ENCODE data around the gene SOX8.
"Not testable (repeated sequence)": the region's sequence is repeated elsewhere in the genome, so short reads cannot be mapped to it uniquely, and the experiment has no call there.

The SOX8 gene

GRCh38 chr16:1024138-1024537 is 42.6 kb downstream of the SOX8 start:
- H3K4me3 ChIP-seq (ENCODE audit: low read length): no peak overlapping the region
- no peak for TF ChIP-seq CTCF (conservative IDR thresholded peaks at IDR 0.05; ENCODE audit: low read depth, low read length)
- DNase-seq (ENCODE audit: low read depth): no peak

GRCh38 chr16:1025183-1025809 is 43.7 kb downstream of the SOX8 start:
- DNase-seq (ENCODE audit: low read depth); H3K4me3 ChIP-seq (ENCODE audit: low read length): not testable (repeated sequence)

- no peak for DNase-seq (ENCODE audit: low read depth)
- no peak for TF ChIP-seq CTCF (conservative IDR thresholded peaks at IDR 0.05; ENCODE audit: low read depth, low read length)
- no peak overlapping the region for H3K4me3 ChIP-seq (ENCODE audit: low read length)
Observed at GRCh38 chr16:1026057-1026783, 44.6 kb downstream of the SOX8 start.

GRCh38 chr16:1026784-1027500 is 45.4 kb downstream of the SOX8 start:
- no peak for TF ChIP-seq CTCF (conservative IDR thresholded peaks at IDR 0.05; ENCODE audit: low read depth, low read length)
- DNase-seq (ENCODE audit: low read depth): peak; percentile 82
- H3K4me3 ChIP-seq (ENCODE audit: low read length): no peak overlapping the region

- H3K4me3 ChIP-seq (ENCODE audit: low read length): no peak overlapping the region
- no peak for DNase-seq (ENCODE audit: low read depth)
- TF ChIP-seq CTCF (conservative IDR thresholded peaks at IDR 0.05; ENCODE audit: low read depth, low read length): no peak
Observed at GRCh38 chr16:1027501-1027815, 45.9 kb downstream of the SOX8 start.

- no peak for DNase-seq (ENCODE audit: low read depth)
- no peak overlapping the region for H3K4me3 ChIP-seq (ENCODE audit: low read length)
- no peak for TF ChIP-seq CTCF (conservative IDR thresholded peaks at IDR 0.05; ENCODE audit: low read depth, low read length)
Observed at GRCh38 chr16:1028056-1028455, 46.5 kb downstream of the SOX8 start.

GRCh38 chr16:1028524-1029258 is 47.1 kb downstream of the SOX8 start:
- DNase-seq (ENCODE audit: low read depth): no peak
- H3K4me3 ChIP-seq (ENCODE audit: low read length): no peak overlapping the region

More at GRCh38 chr16:1028524-1029258, 47.1 kb downstream of the SOX8 start:
- no peak for TF ChIP-seq CTCF (conservative IDR thresholded peaks at IDR 0.05; ENCODE audit: low read depth, low read length)

Data from retinal pigment epithelial cell (primary cell).